Thyroid gland (tissue), 4 donors: ENCODE measurements around the gene CCT8L2.

Experiments
- POLR2A ChIP-seq, 2 donors: fragments of 450-650 bp; IDR thresholded peaks; one replicate each; pipeline ENCODE4 v1.6.1; 2017; ENCODE audit warnings: antibody characterized with exemption in 2 of 2, mild to moderate bottlenecking in 2 of 2, moderate library complexity in 1 of 2
- TF ChIP-seq, protein P1 (sequence below), 6 experiments: fragments of 200-600 bp in 3 of 6; fragments of 450-650 bp in 3 of 6; sonication (generic) in 3 of 6; IDR thresholded peaks; one replicate each; pipeline ENCODE4 v1.5.1; 2016 to 2019; ENCODE audit warnings: antibody characterized with exemption in 6 of 6, mild to moderate bottlenecking in 2 of 6, inconsistent platforms in 1 of 6, moderate library complexity in 1 of 6

DNA sequence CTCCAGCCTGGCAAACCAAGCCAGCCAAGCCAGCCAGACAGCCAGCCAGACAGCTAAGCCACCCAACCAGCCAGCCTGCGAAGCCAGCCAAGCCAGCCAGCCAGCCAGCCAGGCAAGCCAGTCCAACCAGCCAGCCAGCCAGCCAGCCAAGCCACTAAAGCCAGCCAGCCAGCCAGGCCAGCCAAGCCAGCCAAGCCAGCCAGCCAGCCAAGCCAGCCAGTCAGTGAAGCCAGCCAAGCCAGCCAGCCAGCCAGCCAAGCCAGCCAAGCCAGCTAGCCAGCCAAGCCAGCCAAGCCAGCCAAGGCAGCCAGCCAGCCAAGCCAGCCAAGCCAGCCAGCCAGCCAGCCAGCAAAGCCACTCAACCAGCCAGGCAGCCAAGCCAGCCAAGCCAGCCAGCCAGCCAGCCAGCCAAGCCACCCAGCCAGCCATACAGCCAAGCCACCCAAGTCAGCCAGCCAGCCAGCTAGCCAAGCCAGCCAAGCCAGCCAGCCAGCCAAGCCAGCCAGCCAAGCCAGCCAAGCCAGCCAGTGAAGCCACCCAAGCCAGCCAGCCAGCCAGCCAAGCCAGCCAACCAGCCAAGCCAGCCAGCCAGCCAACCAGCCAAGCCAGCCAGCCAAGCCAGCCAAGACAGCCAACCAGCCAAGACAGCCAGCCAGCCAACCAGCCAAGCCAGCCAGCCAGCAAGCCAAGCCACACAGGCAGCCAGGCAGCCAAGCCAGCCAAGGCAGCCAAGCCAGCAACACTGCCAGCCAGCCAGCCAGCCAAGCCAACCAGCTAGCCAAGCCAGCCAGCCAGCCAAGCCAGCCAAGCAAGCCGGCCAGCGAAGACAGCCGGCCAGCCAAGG is 29.7 kb downstream of the CCT8L2 start:
- TF ChIP-seq, protein P1, sequence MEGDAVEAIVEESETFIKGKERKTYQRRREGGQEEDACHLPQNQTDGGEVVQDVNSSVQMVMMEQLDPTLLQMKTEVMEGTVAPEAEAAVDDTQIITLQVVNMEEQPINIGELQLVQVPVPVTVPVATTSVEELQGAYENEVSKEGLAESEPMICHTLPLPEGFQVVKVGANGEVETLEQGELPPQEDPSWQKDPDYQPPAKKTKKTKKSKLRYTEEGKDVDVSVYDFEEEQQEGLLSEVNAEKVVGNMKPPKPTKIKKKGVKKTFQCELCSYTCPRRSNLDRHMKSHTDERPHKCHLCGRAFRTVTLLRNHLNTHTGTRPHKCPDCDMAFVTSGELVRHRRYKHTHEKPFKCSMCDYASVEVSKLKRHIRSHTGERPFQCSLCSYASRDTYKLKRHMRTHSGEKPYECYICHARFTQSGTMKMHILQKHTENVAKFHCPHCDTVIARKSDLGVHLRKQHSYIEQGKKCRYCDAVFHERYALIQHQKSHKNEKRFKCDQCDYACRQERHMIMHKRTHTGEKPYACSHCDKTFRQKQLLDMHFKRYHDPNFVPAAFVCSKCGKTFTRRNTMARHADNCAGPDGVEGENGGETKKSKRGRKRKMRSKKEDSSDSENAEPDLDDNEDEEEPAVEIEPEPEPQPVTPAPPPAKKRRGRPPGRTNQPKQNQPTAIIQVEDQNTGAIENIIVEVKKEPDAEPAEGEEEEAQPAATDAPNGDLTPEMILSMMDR (IDR thresholded peaks at IDR 0.05): no peak
- no peak for TF ChIP-seq POLR2A (IDR thresholded peaks at IDR 0.05)
